GM18519 (cell line): ENCODE measurements around the gene SSX2IP.
"Not testable (repeated sequence)": the region's sequence is repeated elsewhere in the genome, so short reads cannot be mapped to it uniquely, and the experiment has no call there.

Source experiments
- ATAC-seq: cut with Tn5 transposase; IDR thresholded peaks from one replicate; pipeline ENCODE4 v1.9.1; 2021; ENCODE audit warnings: mild to moderate bottlenecking, moderate library complexity; ENCODE audit not compliant: unreplicated experiment, low FRiP score

Gene SSX2IP

GRCh38 chr1:84682047-84682446 lies 8.2 kb downstream of the SSX2IP start:
- no peak for ATAC-seq

GRCh38 chr1:84677415-84678099 lies 12.7 kb downstream of the SSX2IP start:
- ATAC-seq: no peak

DNA sequence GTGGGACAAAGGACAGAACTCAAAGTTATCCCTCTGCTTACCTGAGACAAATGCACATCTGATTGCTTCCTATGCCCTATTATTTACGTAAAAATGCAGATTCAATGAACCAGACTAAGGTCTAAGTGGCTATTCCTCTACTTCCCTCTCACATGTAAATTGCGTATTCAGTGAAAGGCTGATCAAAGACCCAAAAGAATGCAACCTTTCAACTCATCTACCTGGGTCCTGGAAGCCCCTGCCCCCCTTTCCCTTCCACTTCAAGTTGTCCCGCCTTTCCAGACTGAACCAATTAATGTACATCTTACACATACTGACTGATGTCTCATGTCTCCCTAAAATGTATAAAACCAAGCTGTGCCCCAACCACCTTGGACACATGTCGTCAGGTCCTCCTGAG lies 14.6 kb downstream of the SSX2IP start:
- no peak for ATAC-seq

- no peak for ATAC-seq
These were observed 15.2 kb downstream of the SSX2IP start for GRCh38 chr1:84675106-84675505.

- ATAC-seq: no peak
These were observed 15.6 kb downstream of the SSX2IP start for GRCh38 chr1:84674705-84675104.

DNA sequence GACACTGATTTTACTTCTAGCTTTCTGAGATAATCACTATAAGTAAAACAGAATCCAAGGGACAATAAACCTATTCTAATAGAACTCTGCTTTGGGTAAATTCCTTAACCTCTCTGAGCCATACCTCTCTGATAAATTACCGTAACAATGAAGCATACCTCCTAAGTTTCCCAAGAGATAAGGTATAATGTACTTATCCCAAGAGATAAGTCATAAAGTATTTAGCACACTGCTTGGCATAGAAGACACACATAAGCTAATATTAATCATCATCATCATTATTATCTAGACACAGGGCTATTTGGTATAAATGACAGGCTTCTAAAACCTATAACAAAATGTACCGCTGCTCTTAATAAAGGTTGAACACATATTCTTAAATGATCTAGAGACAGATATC lies 16.2 kb downstream of the SSX2IP start:
- no peak for ATAC-seq

GRCh38 chr1:84672080-84672854 lies 18.0 kb downstream of the SSX2IP start:
- no peak for ATAC-seq

GRCh38 chr1:84669831-84670230 lies 20.4 kb downstream of the SSX2IP start:
- ATAC-seq: no peak

GRCh38 chr1:84668185-84668584 lies 22.1 kb downstream of the SSX2IP start:
- no peak for ATAC-seq

- ATAC-seq: no peak
These were observed 24.5 kb downstream of the SSX2IP start for GRCh38 chr1:84665703-84666317.

GRCh38 chr1:84653130-84653677 lies 37.1 kb downstream of the SSX2IP start:
- ATAC-seq: no peak

GRCh38 chr1:84644472-84644871 lies 45.8 kb downstream of the SSX2IP start:
- no peak for ATAC-seq

DNA sequence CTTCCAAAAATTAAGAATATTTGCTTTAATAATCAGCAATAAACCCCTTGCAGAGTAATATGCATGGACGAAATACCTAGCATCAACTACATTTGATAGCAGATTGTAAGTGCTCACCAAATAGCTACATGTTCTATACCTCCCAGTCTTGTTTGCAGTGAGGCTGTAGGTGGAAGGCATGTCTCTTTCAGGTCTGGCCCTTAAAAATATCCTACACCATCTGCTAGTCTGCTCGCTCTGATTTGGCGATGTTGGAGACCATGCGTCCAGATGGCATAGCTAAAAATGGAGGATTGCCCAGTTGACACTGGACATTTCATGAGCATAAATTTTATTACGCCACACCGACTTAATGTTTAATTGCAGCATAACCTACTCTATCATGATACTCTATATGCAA lies 47.1 kb downstream of the SSX2IP start:
- ATAC-seq: no peak

GRCh38 chr1:84642774-84643173 lies 47.5 kb downstream of the SSX2IP start:
- no peak for ATAC-seq

DNA sequence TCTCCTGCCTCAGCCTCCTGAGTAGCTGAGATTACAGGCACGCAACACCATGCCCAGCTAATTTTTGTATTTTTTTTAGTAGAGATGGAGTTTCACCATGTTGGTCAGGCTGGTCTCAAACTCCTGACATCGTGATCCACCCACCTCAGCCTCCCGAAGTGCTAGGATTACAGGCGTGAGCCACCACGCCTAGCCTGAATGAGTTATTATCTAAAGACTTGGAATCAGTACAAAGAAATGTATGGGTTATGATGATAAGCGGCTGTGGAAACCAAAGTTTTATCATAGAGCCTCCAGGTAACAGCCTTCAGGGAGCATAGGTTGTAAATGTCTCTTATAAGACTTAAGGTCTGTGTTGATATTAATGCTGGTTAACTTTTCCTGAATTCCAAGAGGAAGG lies 50.5 kb downstream of the SSX2IP start:
- ATAC-seq: not testable (repeated sequence)

GRCh38 chr1:84635429-84635828 lies 54.8 kb downstream of the SSX2IP start:
- ATAC-seq: no peak

GRCh38 chr1:84634536-84635205 lies 55.6 kb downstream of the SSX2IP start:
- no peak for ATAC-seq

- no peak for ATAC-seq
These were observed 57.4 kb downstream of the SSX2IP start for GRCh38 chr1:84632673-84633434.

- ATAC-seq: no peak
These were observed 58.1 kb downstream of the SSX2IP start for GRCh38 chr1:84632137-84632536.

- no peak for ATAC-seq
These were observed 65.4 kb downstream of the SSX2IP start for GRCh38 chr1:84624876-84625275.
